GM12878 (cell line): ENCODE data around the gene SLCO4A1. TPM values are rescaled to one million over a fixed set of nuclear protein-coding genes. Genes with fewer than 3 reads are reported as not detected.

Source experiments
- ATAC-seq: fragments of 200-7000 bp; cut with Tn5 transposase; 3 replicates; pipeline ENCODE4 v1.9.1; 2020; ENCODE audit warnings: mild to moderate bottlenecking, moderate library complexity
- BruUV-seq: library from RNA; stranded (reverse); fragments of 400-500 nt; replicated peaks from 2 replicates; lab custom pipeline; 2021; lab: Mats Ljungman, UMichigan
- CTCF ChIA-PET: fragments of 300-600 bp; sonication (Branson Sonifier 250); formaldehyde crosslinking; extraction: SDS; loops from one replicate; lab custom pipeline; 2021; ENCODE audit warnings: inconsistent platforms; lab: Yijun Ruan, JAX
- POLR2A ChIA-PET: fragments of 350-600 bp; formaldehyde crosslinking; extraction: SDS; loops from one replicate; lab custom pipeline; 2021; ENCODE audit warnings: inconsistent platforms; lab: Charles Lee
- RAD21 ChIA-PET: fragments of 300-600 bp; sonication (Branson Sonifier 250); formaldehyde crosslinking; loops from one replicate; lab custom pipeline; 2023; ENCODE audit warnings: antibody characterized with exemption; ENCODE audit not compliant: unreplicated experiment; lab: Charles Lee
- SMC1A ChIA-PET: fragments of 300-600 bp; sonication (Branson Sonifier 250); formaldehyde crosslinking; loops from one replicate; lab custom pipeline; 2023; ENCODE audit not compliant: unreplicated experiment, uncharacterized antibody; lab: Charles Lee
- DNase-seq: peaks from one replicate; pipeline ENCODE4 v3.0.0-alpha.2; 2011; ENCODE audit warnings: low read depth, low spot score
- FAIRE-seq: peaks from 3 replicates; lab custom pipeline; 2011; peaks lifted over from hg19 to GRCh38; lab: Jason Lieb, UNC
- H2AFZ ChIP-seq: 2 replicates; pipeline ENCODE4 v1.6.0; 2011; ENCODE audit warnings: low read depth, low read length, control low read depth; ENCODE audit not compliant: control insufficient read depth
- H3K27ac ChIP-seq: 2 replicates; pipeline ENCODE4 v1.5.1; 2011; ENCODE audit warnings: control low read depth; ENCODE audit not compliant: control insufficient read depth, insufficient read depth
- H3K27me3 ChIP-seq, 2 experiments: replicated peaks in 1 of 2; 2 replicates each; pipeline versions ENCODE4 v1.6.0 to v1.6.1; 2011; ENCODE audit warnings: low read length in 1 of 2; ENCODE audit not compliant: control insufficient read depth in 2 of 2, insufficient read depth in 2 of 2
- H3K36me3 ChIP-seq, 2 experiments: 2 replicates each; pipeline ENCODE4 v1.5.1; 2011; ENCODE audit warnings: low read length in 1 of 2; ENCODE audit not compliant: control insufficient read depth in 2 of 2, insufficient read depth in 2 of 2
- H3K4me1 ChIP-seq: 2 replicates; pipeline ENCODE4 v1.6.1; 2011; ENCODE audit warnings: mild to moderate bottlenecking, low read length, moderate library complexity, mixed read lengths; ENCODE audit not compliant: control insufficient read depth, insufficient read depth
- H3K4me2 ChIP-seq: 2 replicates; pipeline ENCODE4 v1.6.0; 2011; ENCODE audit warnings: control low read depth; ENCODE audit not compliant: control insufficient read depth, insufficient read depth
- H3K4me3 ChIP-seq: fragments of 200-600 bp; sonication (generic); 2 replicates; pipeline ENCODE4 v1.5.1; 2016
- H3K79me2 ChIP-seq: 2 replicates; pipeline ENCODE4 v1.6.0; 2011; ENCODE audit warnings: low read length; ENCODE audit not compliant: control insufficient read depth, insufficient read depth
- H3K9ac ChIP-seq: 2 replicates; pipeline ENCODE4 v1.8.0; 2011; ENCODE audit warnings: low read length, control low read depth, mixed read lengths; ENCODE audit not compliant: control insufficient read depth, insufficient read depth
- H3K9me3 ChIP-seq: replicated peaks from 3 replicates; pipeline ENCODE4 v1.5.1; 2011; ENCODE audit warnings: mild to moderate bottlenecking, low read length; ENCODE audit not compliant: control insufficient read depth, insufficient read depth
- H4K20me1 ChIP-seq: 2 replicates; pipeline ENCODE4 v1.6.0; 2011; ENCODE audit not compliant: control insufficient read depth, insufficient read depth
- ETV6 ChIP-seq, 2 experiments: fragments of 450-650 bp in 1 of 2; IDR thresholded peaks in 1 of 2; conservative IDR thresholded peaks in 1 of 2; 2 replicates each; pipeline ENCODE4 v1.6.1; 2014; ENCODE audit warnings: antibody characterized with exemption in 1 of 2, borderline replicate concordance in 1 of 2, low read depth in 1 of 2, mild to moderate bottlenecking in 1 of 2, moderate library complexity in 1 of 2
- JUNB ChIP-seq: IDR thresholded peaks from 2 replicates; pipeline ENCODE4 v1.6.1; 2016; ENCODE audit warnings: antibody characterized with exemption, mild to moderate bottlenecking
- NFYB ChIP-seq: IDR thresholded peaks from 2 replicates; pipeline ENCODE4 v1.6.1; 2011; ENCODE audit warnings: low read depth, mild to moderate bottlenecking, low read length, improper control_type of control experiment, moderate library complexity; ENCODE audit not compliant: insufficient read depth
- NR2C1 ChIP-seq: fragments of 450-650 bp; IDR thresholded peaks from 2 replicates; pipeline ENCODE4 v1.6.1; 2017; ENCODE audit warnings: antibody characterized with exemption, mild to moderate bottlenecking, moderate library complexity
- NR2C2 ChIP-seq: IDR thresholded peaks from 2 replicates; pipeline ENCODE4 v1.6.1; 2011; ENCODE audit warnings: borderline replicate concordance, low read depth; ENCODE audit not compliant: control insufficient read depth, insufficient read length
- USF1 ChIP-seq: IDR thresholded peaks from 2 replicates; pipeline ENCODE4 v1.6.1; 2011; ENCODE audit warnings: borderline replicate concordance, low read depth, mild to moderate bottlenecking, moderate library complexity, mixed read lengths, low read length; ENCODE audit not compliant: insufficient read depth; ENCODE audit errors: extremely low read length
- ZNF274 ChIP-seq: IDR thresholded peaks from one replicate; pipeline ENCODE4 v1.8.0; 2011; ENCODE audit not compliant: insufficient read length, insufficient read depth
- WGBS: methylation state at CpG from one replicate; pipeline ENCODE4 v1.1.6; 2016; ENCODE audit warnings: low lambda C conversion rate; ENCODE audit not compliant: insufficient replicate concordance, insufficient coverage; ENCODE audit errors: missing lambda C conversion rate; 5-methylcytosine and 5-hydroxymethylcytosine counted together
- in situ Hi-C: fragments of 300-500 bp; cut with MboI; formaldehyde crosslinking; loops from 9 replicates; pipeline ENCODE4 v1.14.3; 2018; ENCODE audit warnings: mixed read lengths
- intact Hi-C: fragments of 100-400 bp; cut with micrococcal nuclease; formaldehyde crosslinking; loops from one replicate; pipeline ENCODE4 v1.14.2; 2022; ENCODE audit not compliant: unreplicated experiment
- polyA plus RNA-seq, 11 experiments: library from polyadenylated mRNA; depleted of rRNA in 4 of 11; unstranded in 6 of 11; stranded (reverse) in 5 of 11; fragments of >200 nt; fragmentation: Nextera tagmentation in 4 of 11; fragmentation: Illumina TruSeq in 1 of 11; extraction: Ambion mirVana in 4 of 11; extraction: Trizol in 1 of 11; gene quantifications; 1 replicate in 1 of 11; 2 replicates in 10 of 11; pipeline versions ENCODE4 v1.2.1 to v1.2.3, GENCODE V29; 2011 to 2016; ENCODE audit warnings: inconsistent platforms in 2 of 11, missing spikeins in 2 of 11, low read depth in 1 of 11
- total RNA-seq, 4 experiments: library from RNA; depleted of rRNA in 3 of 4; stranded (reverse); fragments of >200 nt in 3 of 4; fragmentation: Illumina TruSeq in 1 of 4; extraction: Trizol in 1 of 4; gene quantifications; 2 replicates each; pipeline versions ENCODE4 v1.2.1 to v1.2.3, GENCODE V29; 2013 to 2021

SLCO4A1 gene
- total and polyA plus RNA-seq, 10 of the 15 experiments (the other 5 are each of a cell fraction or from before 2014, with no cell fraction given), result 2.1 to 30.7 (median 12.0) TPM

DNA sequence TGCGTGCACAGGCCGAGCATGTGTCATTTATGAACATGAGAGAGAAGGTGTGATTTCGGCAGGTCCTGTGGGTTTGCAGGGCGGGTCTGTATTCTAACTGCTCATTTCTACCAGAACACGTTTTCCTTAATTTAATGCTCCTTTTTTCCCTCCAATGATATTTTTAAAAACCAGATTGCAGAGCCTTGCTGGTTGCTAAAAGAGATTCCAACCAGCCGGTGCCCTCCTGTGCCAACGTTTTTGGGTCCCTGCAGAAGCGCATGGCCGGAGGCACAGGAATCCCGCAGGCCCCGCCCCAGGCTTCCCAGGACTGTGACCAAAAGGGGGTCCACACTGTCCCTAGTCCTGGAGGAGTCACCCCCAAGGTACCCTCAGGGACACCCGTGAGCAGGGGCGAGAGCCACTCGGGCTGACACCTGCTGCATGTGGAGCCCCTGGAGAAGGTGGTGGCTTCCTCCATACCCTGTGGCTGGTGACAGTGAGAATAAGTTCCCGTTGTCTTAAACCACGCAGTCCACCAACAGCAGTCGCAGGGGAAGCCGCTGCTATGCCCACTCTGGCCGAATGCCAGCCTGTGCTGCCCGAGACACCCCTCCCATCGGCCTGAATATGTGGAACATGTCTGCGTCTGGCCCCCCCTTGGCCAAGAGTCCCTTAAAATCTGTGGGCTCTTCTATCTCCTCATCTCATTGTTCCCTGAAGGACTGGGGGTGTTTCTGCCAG, 50.7 kb downstream of the SLCO4A1 start:
- no peak for ATAC-seq
- SMC1A ChIA-PET, result no interaction called here
- FAIRE-seq, result no peak
- Histone ChIP-seq H3K27ac (no peak overlapping the region), H2AFZ (no peak overlapping the region), H3K9ac (no peak overlapping the region), H3K4me2 (no peak overlapping the region), H3K4me3 (no peak overlapping the region), H3K36me3 (no peaks in the 10 kb centered on the region), H3K9me3 (no peaks in the 10 kb centered on the region), H4K20me1 (no peaks in the 10 kb centered on the region), H3K79me2 (no peaks in the 10 kb centered on the region), H3K27me3 (peaks cover 0 to 1% of the 10 kb centered on the region in 2 experiments; a peak in 2 of 4 replicates), H3K4me1 (no peaks in the 10 kb centered on the region)
- no peak for TF ChIP-seq NFYB
- TF ChIP-seq ETV6 (conservative IDR thresholded peaks at IDR 0.05 in 1 of 2, IDR thresholded peaks at IDR 0.05 in 1 of 2; ENCODE audit: borderline replicate concordance in 1 of 2, low read depth in 1 of 2), result no peak
- TF ChIP-seq JUNB, result no peak
- TF ChIP-seq NR2C1, result no peak
- TF ChIP-seq ZNF274, result no peak
- no peak for TF ChIP-seq NR2C2
- TF ChIP-seq USF1, result no peak
- RAD21 ChIA-PET, result no interaction called here
- DNase-seq, result no peak
- POLR2A ChIA-PET, result no interaction called here
- in situ Hi-C loops (no loop called here), intact Hi-C loops (no loop called here)
- CTCF ChIA-PET, result no interaction called here
- WGBS, result 36% methylated on average over 22 of the region's 22 CpGs
- BruUV-seq, result no TSS peak
